Smooth muscle cell (in vitro differentiated cells): ENCODE measurements around the gene DICER1. TPM values are rescaled to one million over a fixed set of nuclear protein-coding genes. Genes with fewer than 3 reads are reported as not detected.

Source experiments
- DNase-seq: peaks from one replicate; lab custom pipeline; 2025; ENCODE audit not compliant: unreplicated experiment; lab: John Stamatoyannopoulos, UW
- H2AFZ ChIP-seq: fragments of 200-600 bp; sonication (generic); 2 replicates; pipeline ENCODE4 v1.6.0; 2016; ENCODE audit warnings: antibody characterized with exemption, low read depth, mild to moderate bottlenecking
- H3F3A ChIP-seq: fragments of 200-600 bp; sonication (generic); 2 replicates; pipeline ENCODE4 v1.6.0; 2017; ENCODE audit warnings: antibody characterized with exemption, low read depth
- H3K27ac ChIP-seq: fragments of 200-600 bp; sonication (generic); 2 replicates; pipeline ENCODE4 v1.5.1; 2016; ENCODE audit warnings: low read depth, mild to moderate bottlenecking
- H3K27me3 ChIP-seq: fragments of 200-600 bp; sonication (generic); 2 replicates; pipeline ENCODE4 v1.6.1; 2016; ENCODE audit warnings: low read depth, mild to moderate bottlenecking
- H3K36me3 ChIP-seq: fragments of 200-600 bp; sonication (generic); 2 replicates; pipeline ENCODE4 v1.5.1; 2016; ENCODE audit warnings: low read depth
- H3K4me1 ChIP-seq: fragments of 200-600 bp; sonication (generic); 2 replicates; pipeline ENCODE4 v1.5.1; 2016; ENCODE audit warnings: low read depth
- H3K4me2 ChIP-seq: fragments of 200-600 bp; sonication (generic); 2 replicates; pipeline ENCODE4 v1.6.0; 2016; ENCODE audit warnings: mild to moderate bottlenecking
- H3K4me3 ChIP-seq: fragments of 200-600 bp; sonication (generic); 2 replicates; pipeline ENCODE4 v1.5.1; 2016; ENCODE audit warnings: mild to moderate bottlenecking
- H3K79me2 ChIP-seq: fragments of 200-600 bp; sonication (generic); 2 replicates; pipeline ENCODE4 v1.6.0; 2016; ENCODE audit warnings: low read depth, mild to moderate bottlenecking
- H3K9ac ChIP-seq: fragments of 200-600 bp; sonication (generic); 2 replicates; pipeline ENCODE4 v1.6.0; 2016; ENCODE audit warnings: low read depth
- H3K9me3 ChIP-seq: fragments of 200-600 bp; sonication (generic); replicated peaks from 2 replicates; pipeline ENCODE4 v1.5.1; 2016; ENCODE audit warnings: low read depth
- H4K20me1 ChIP-seq: fragments of 200-600 bp; sonication (generic); 2 replicates; pipeline ENCODE4 v1.6.0; 2016; ENCODE audit warnings: low read depth
- CTCF ChIP-seq: fragments of 200-600 bp; sonication (generic); IDR thresholded peaks from 2 replicates; pipeline ENCODE4 v1.5.1; 2017; ENCODE audit warnings: borderline replicate concordance, mild to moderate bottlenecking, antibody characterized with exemption; ENCODE audit not compliant: insufficient read depth, poor library complexity, severe bottlenecking
- WGBS: methylation state at CpG from one replicate; pipeline ENCODE4 v1.1.7; 2016; ENCODE audit warnings: low lambda C conversion rate; 5-methylcytosine and 5-hydroxymethylcytosine counted together
- polyA plus RNA-seq: library from polyadenylated mRNA; unstranded; fragments of >200 nt; fragmentation: Nextera tagmentation; extraction: Ambion mirVana; gene quantifications from 2 replicates; pipeline ENCODE4 v1.2.1, GENCODE V29; 2016
- total RNA-seq: library from RNA; depleted of rRNA; stranded (reverse); fragments of >200 nt; gene quantifications from 2 replicates; pipeline ENCODE4 v1.2.3, GENCODE V29; 2014

The DICER1 gene
- total and polyA plus RNA-seq, 2 experiments from 2014 or later = 17.3 to 67.5 TPM

DNA sequence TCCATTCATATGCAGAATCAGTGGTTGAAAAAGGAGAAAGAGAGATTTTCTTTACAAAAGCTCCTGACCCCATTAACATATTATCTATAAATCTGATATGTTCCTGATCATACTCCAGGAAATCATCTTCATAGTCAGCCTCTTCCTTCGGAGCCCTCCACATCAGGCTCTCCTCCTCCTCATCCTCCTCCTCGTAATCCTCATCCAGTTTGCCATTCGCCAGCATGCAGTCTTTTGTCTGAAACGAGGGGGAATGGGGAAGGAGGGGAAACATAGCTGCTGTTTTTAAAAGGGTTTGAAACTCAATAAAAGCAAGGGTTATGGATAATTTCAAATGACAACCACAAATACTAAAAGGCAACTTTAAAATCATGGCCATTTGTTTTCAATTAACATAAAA is 60.9 kb downstream of the DICER1 start:
- peaks cover 12% of the 10 kb centered on the region for H3K36me3 ChIP-seq
- DNase-seq = no peak
- H3K79me2 ChIP-seq = no peaks in the 10 kb centered on the region
- TF ChIP-seq CTCF = no peak
- no peak overlapping the region for H3K4me2 ChIP-seq
- WGBS = 33% methylated on average over 4 of the region's 4 CpGs
- peaks cover 62% of the 10 kb centered on the region for H4K20me1 ChIP-seq
- H3K27ac ChIP-seq = no peak overlapping the region
- no peaks in the 10 kb centered on the region for H3K9me3 ChIP-seq
- H3K4me1 ChIP-seq = peaks cover 29% of the 10 kb centered on the region
- no peaks in the 10 kb centered on the region for H3K27me3 ChIP-seq
- no peaks in the 10 kb centered on the region for H3F3A ChIP-seq
- H3K4me3 ChIP-seq = no peak overlapping the region
- H3K9ac ChIP-seq = no peak overlapping the region
- H2AFZ ChIP-seq = no peak overlapping the region

DNA sequence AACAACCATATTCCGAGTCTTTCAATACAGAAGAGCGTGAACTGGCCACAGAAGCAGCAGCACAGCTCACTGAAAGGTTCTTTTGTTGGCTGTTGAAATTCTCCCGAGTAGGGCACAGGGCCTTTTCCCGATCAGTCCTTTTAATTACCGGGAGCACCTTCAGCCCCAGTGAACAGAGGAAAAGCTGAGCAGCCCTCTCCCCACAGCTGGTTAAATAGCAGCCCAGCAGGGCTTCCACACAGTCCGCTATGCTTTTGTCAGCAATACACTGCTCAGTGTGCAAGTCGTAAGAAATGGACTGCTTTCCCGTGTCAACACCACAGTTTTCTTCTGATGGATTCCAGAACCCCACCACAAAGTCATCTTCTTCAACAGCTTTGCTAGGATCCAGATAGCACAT is 61.3 kb downstream of the DICER1 start:
- H3F3A ChIP-seq = no peaks in the 10 kb centered on the region
- H3K79me2 ChIP-seq = no peaks in the 10 kb centered on the region
- TF ChIP-seq CTCF = no peak
- peaks cover 13% of the 10 kb centered on the region for H3K36me3 ChIP-seq
- no peak overlapping the region for H2AFZ ChIP-seq
- H3K9ac ChIP-seq = no peak overlapping the region
- peaks cover 29% of the 10 kb centered on the region for H3K4me1 ChIP-seq
- no peak overlapping the region for H3K4me2 ChIP-seq
- H4K20me1 ChIP-seq = peaks cover 58% of the 10 kb centered on the region
- no peaks in the 10 kb centered on the region for H3K9me3 ChIP-seq
- no peak overlapping the region for H3K4me3 ChIP-seq
- WGBS = 44% methylated on average over 8 of the region's 8 CpGs
- no peaks in the 10 kb centered on the region for H3K27me3 ChIP-seq
- no peak for DNase-seq
- H3K27ac ChIP-seq = no peak overlapping the region

DNA sequence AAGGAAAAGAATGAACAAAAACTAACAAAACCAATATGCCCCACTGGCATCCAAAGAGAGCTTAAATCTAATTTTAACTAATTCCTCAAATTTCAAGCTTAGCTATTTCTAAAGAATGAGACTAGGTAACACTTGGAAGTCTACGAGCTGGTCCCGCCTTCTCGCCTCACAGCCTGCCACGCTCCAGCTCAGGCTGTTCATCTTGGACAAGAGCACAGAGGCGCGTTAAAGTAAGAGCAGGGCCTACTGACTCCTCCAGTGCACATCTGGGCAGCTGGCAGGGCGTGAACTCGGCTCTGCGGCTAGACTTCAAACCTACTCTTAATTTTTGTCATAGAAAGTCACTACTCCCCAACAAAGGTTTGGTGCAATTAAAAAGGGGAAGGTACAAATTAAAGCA is 64.6 kb downstream of the DICER1 start:
- TF ChIP-seq CTCF = no peak
- Histone ChIP-seq H3K4me3 (no peak overlapping the region), H2AFZ (no peak overlapping the region), H3K4me1 (peaks cover 24% of the 10 kb centered on the region), H3K27ac (no peak overlapping the region), H3K9ac (no peak overlapping the region), H3F3A (no peaks in the 10 kb centered on the region), H4K20me1 (peaks cover 38% of the 10 kb centered on the region), H3K36me3 (peaks cover 23% of the 10 kb centered on the region), H3K27me3 (no peaks in the 10 kb centered on the region), H3K9me3 (no peaks in the 10 kb centered on the region), H3K79me2 (no peaks in the 10 kb centered on the region), H3K4me2 (no peak overlapping the region)
- DNase-seq = no peak
- WGBS = 100% methylated on average over 9 of the region's 9 CpGs

- Histone ChIP-seq H3K27me3 (no peaks in the 10 kb centered on the region), H3K27ac (no peak overlapping the region), H3K9me3 (no peaks in the 10 kb centered on the region), H3K79me2 (no peaks in the 10 kb centered on the region), H3K36me3 (peaks cover 23% of the 10 kb centered on the region), H2AFZ (no peak overlapping the region), H4K20me1 (peaks cover 34% of the 10 kb centered on the region), H3K9ac (no peak overlapping the region), H3K4me3 (no peak overlapping the region), H3K4me1 (peaks cover 13% of the 10 kb centered on the region), H3K4me2 (no peak overlapping the region), H3F3A (no peaks in the 10 kb centered on the region)
- DNase-seq = no peak
- 96% methylated on average over 4 of the region's 4 CpGs for WGBS
- no peak for TF ChIP-seq CTCF
Measured at GRCh38 chr14:95091581-95091980, 65.7 kb downstream of the DICER1 start.
